Measurements from ENCODE around the gene DENND4A. TPM values are rescaled to one million over a fixed set of nuclear protein-coding genes. Genes with fewer than 3 reads are reported as not detected.

Gene DENND4A
- total and polyA plus RNA-seq, 9 of the 15 experiments (the other 6 are each of a cell fraction or from before 2014, with no cell fraction given), result 6.8 to 32.3 (median 19.9) TPM

DNA sequence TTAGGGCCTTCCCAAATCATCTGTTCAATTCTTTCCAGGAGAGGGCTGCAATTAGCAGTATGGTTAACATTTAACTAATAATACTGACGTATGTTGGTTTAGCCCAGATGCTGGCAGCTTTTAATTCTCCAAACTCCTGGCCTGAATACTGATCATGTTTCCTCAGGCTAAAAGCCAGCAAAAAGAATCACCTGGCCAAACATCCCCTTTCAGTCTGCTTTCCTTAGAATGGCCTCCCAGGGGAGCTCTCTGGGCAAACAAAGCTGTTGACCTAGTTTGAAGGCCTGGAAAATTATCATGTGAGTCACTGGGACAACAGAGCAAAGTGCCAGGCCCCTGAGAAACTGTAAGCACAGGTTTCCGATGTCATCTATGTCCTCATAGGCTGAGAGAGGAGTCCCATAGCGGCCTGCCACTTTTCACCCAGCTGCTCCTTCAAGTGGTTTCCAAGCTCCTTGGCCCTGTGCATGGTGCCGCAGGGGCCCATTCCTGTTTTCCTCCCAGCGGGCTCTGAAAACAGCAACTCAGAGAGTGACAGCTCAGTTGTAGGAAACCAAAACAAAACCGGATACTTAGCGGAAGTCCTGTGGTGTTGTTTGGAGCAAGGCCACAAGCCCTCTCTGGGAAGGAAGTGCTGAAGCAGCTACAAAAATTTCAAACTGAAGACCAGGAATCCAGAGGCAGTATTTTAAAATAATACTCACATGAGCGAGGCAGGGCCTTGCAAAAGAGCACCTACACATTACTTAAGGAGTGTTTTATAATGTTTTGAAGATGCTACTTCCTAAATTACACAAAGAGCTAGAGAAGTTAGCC is 40.7 kb upstream of the DENND4A start (continued):
- TF ChIP-seq, protein P1, sequence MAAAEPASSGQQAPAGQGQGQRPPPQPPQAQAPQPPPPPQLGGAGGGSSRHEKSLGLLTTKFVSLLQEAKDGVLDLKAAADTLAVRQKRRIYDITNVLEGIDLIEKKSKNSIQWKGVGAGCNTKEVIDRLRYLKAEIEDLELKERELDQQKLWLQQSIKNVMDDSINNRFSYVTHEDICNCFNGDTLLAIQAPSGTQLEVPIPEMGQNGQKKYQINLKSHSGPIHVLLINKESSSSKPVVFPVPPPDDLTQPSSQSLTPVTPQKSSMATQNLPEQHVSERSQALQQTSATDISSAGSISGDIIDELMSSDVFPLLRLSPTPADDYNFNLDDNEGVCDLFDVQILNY (CRISPR knock-in tag; IDR thresholded peaks at IDR 0.05), result no peak
- TF ChIP-seq SAFB2 (IDR thresholded peaks at IDR 0.05; ENCODE audit: borderline replicate concordance, low read depth, low read length, severe bottlenecking) (no peak), ZNF778 (CRISPR knock-in tag; IDR thresholded peaks at IDR 0.05) (no peak), KLF6 (CRISPR knock-in tag; IDR thresholded peaks at IDR 0.05; ENCODE audit: borderline replicate concordance) (peak; percentile 75; the same call in 1 of the 2 replicates), PRPF4 (IDR thresholded peaks at IDR 0.05; ENCODE audit: insufficient read depth, low read depth, low read length, poor library complexity, severe bottlenecking) (no peak), BDP1 (IDR thresholded peaks at IDR 0.05; ENCODE audit: insufficient read depth, insufficient read length) (no peak), BMI1 (IDR thresholded peaks at IDR 0.05; ENCODE audit: low read length) (no peak), POLR2AphosphoS5 (IDR thresholded peaks at IDR 0.05; ENCODE audit: control insufficient read depth, insufficient read depth, low read depth, low read length) (peak; percentile 54), SRF (CRISPR knock-in tag; IDR thresholded peaks at IDR 0.05) (no peak), CC2D1A (IDR thresholded peaks at IDR 0.05) (no peak; the same call in 1 of the 2 replicates), KAT8 (IDR thresholded peaks at IDR 0.05; ENCODE audit: low read depth) (no peak), ESRRB (CRISPR knock-in tag; IDR thresholded peaks at IDR 0.05; ENCODE audit: borderline replicate concordance) (no peak), PHF20 (IDR thresholded peaks at IDR 0.05; ENCODE audit: partially characterized antibody) (peak; percentile 42), KLF10 (CRISPR knock-in tag; IDR thresholded peaks at IDR 0.05) (no peak), SMARCB1 (IDR thresholded peaks at IDR 0.05; ENCODE audit: insufficient read length, low read depth) (no peak), DACH1 (IDR thresholded peaks at IDR 0.05; ENCODE audit: partially characterized antibody) (no peak), TCF7 (IDR thresholded peaks at IDR 0.05; ENCODE audit: borderline replicate concordance) (no peak), CEBPG (CRISPR knock-in tag; IDR thresholded peaks at IDR 0.05) (no peak), CEBPG (tag; conservative IDR thresholded peaks at IDR 0.05 in 1 of 2, IDR thresholded peaks at IDR 0.05 in 1 of 2) (no peak; a peak in 1 of 4 replicates), POU5F1 (IDR thresholded peaks at IDR 0.05; ENCODE audit: borderline replicate concordance, low read depth, low read length, partially characterized antibody) (no peak)
- TF ChIP-seq, protein P2, sequence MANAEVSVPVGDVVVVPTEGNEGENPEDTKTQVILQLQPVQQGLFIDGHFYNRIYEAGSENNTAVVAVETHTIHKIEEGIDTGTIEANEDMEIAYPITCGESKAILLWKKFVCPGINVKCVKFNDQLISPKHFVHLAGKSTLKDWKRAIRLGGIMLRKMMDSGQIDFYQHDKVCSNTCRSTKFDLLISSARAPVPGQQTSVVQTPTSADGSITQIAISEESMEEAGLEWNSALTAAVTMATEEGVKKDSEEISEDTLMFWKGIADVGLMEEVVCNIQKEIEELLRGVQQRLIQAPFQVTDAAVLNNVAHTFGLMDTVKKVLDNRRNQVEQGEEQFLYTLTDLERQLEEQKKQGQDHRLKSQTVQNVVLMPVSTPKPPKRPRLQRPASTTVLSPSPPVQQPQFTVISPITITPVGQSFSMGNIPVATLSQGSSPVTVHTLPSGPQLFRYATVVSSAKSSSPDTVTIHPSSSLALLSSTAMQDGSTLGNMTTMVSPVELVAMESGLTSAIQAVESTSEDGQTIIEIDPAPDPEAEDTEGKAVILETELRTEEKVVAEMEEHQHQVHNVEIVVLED (CRISPR knock-in tag; IDR thresholded peaks at IDR 0.05), result no peak
- TF ChIP-seq, protein P3, sequence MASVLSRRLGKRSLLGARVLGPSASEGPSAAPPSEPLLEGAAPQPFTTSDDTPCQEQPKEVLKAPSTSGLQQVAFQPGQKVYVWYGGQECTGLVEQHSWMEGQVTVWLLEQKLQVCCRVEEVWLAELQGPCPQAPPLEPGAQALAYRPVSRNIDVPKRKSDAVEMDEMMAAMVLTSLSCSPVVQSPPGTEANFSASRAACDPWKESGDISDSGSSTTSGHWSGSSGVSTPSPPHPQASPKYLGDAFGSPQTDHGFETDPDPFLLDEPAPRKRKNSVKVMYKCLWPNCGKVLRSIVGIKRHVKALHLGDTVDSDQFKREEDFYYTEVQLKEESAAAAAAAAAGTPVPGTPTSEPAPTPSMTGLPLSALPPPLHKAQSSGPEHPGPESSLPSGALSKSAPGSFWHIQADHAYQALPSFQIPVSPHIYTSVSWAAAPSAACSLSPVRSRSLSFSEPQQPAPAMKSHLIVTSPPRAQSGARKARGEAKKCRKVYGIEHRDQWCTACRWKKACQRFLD (CRISPR knock-in tag; IDR thresholded peaks at IDR 0.05), result peak; percentile 68; the same call in 1 of the 2 replicates
- TF ChIP-seq, protein P4, sequence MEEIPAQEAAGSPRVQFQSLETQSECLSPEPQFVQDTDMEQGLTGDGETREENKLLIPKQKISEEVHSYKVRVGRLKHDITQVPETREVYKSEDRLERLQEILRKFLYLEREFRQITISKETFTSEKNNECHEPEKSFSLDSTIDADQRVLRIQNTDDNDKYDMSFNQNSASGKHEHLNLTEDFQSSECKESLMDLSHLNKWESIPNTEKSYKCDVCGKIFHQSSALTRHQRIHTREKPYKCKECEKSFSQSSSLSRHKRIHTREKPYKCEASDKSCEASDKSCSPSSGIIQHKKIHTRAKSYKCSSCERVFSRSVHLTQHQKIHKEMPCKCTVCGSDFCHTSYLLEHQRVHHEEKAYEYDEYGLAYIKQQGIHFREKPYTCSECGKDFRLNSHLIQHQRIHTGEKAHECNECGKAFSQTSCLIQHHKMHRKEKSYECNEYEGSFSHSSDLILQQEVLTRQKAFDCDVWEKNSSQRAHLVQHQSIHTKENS (CRISPR knock-in tag; IDR thresholded peaks at IDR 0.05), result no peak
